Measurements from ENCODE around the gene ODC1. TPM values are rescaled to one million over a fixed set of nuclear protein-coding genes. Genes with fewer than 3 reads are reported as not detected.
A peak's percentile ranks its signal among the peaks of the same experiment; 100 is the strongest.
"Not testable (repeated sequence)": the region's sequence is repeated elsewhere in the genome, so short reads cannot be mapped to it uniquely, and the experiment has no call there.

ODC1 gene
- total RNA-seq, 4 donors from 2014 or later: 39.5 to 140 (median 57.6) TPM

DNA sequence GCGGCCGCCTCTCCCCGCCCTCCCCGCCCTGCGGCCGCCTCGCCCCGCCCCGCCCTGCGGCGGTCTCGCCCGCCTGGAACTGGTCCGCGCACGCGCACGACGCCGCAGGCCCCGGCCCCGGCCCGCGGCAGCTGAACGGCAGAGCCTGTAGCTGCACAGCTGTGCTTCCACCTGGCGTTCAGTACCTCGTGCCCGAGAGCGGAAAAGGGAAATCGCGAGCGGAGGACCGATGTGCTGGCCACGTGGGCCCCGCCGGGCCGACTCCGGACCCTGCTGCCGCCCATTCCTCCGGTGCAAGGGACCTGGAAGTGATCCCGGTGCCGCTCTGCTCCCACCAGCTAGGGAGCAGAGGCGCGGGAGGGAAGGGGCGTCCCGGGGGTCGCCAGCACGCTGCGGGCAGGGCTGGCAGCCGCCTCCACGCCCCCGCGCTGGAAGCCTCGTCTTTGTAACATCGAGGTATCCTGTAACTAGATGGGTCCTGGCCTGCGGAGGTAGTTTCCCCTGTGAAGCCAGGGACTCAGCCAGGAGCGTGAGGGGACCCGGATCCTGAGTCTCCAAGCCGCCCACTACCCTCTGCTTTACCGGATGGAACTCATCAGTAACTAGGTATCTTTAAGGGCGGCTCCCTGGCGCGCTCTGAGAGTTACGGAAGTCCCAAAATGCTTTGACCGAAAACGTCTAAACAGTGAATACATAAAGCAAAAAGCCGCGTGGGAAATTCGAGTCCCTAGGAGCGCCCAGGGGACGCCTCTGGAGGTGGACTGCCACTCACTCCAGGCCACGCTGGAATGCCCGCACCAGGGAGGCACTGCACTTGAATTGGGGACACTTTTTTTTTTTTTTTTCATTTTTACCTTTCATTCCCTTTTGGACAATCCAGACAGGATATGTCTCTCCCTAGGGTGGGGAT, 704 bp upstream of the ODC1 start:
- H3K4me1 ChIP-seq: peaks cover 0 to 12% of the 10 kb centered on the region in 2 donors

DNA sequence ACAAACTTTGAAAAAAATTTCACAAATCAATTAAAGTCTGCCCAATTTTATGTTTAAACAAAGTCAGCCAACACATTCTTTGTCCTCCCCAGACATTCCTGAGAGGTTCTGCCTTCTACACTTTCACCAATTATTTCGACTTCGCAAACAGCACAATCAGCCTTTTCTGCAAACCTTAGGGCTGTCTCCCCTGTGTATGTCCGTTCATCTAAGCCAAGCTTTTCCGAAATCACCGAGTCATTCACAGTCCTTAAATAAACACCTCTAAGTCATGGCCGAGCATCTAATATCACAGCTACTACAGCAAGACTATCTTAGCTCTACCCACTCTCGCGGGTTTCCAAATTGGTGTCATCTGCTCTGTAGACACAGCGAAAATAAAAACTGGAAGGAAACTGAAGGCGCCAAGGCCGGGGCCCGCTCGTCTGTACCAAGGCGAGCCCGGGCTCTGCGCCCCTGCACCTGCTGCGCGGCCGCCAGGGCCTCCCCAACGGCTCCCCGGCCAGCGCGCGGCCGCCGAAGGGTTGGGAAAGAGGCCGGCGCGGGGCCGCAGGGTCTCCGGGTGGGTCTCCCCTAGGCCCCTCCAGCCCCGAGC, 730 bp downstream of the ODC1 start:
- intact Hi-C loops (cut with DNase I; ENCODE audit: low total_unique reads): no loop called here
- TF ChIP-seq, protein P1, sequence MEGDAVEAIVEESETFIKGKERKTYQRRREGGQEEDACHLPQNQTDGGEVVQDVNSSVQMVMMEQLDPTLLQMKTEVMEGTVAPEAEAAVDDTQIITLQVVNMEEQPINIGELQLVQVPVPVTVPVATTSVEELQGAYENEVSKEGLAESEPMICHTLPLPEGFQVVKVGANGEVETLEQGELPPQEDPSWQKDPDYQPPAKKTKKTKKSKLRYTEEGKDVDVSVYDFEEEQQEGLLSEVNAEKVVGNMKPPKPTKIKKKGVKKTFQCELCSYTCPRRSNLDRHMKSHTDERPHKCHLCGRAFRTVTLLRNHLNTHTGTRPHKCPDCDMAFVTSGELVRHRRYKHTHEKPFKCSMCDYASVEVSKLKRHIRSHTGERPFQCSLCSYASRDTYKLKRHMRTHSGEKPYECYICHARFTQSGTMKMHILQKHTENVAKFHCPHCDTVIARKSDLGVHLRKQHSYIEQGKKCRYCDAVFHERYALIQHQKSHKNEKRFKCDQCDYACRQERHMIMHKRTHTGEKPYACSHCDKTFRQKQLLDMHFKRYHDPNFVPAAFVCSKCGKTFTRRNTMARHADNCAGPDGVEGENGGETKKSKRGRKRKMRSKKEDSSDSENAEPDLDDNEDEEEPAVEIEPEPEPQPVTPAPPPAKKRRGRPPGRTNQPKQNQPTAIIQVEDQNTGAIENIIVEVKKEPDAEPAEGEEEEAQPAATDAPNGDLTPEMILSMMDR (IDR thresholded peaks at IDR 0.05): peak in 2 of 4 experiments; percentile 9 to 25
- no peak for TF ChIP-seq POLR2A (IDR thresholded peaks at IDR 0.05)
- peaks cover 0 to 12% of the 10 kb centered on the region in 2 donors for H3K4me1 ChIP-seq

More for the DNA sequence above, 704 bp upstream of the ODC1 start:
- Histone ChIP-seq H3K27ac (peak overlapping the region; percentile 91 to 98), H3K27me3 (no peaks in the 10 kb centered on the region), H3K36me3 (no peaks in the 10 kb centered on the region), H3K9me3 (no peaks in the 10 kb centered on the region), H3K4me3 (peak overlapping the region; percentile 55 to 63)
- intact Hi-C loops (cut with DNase I; ENCODE audit: low total_unique reads): no loop called here
- TF ChIP-seq POLR2A (IDR thresholded peaks at IDR 0.05): peak in 1 of 2 donors; percentile 61
- TF ChIP-seq, protein P1 (IDR thresholded peaks at IDR 0.05): peak; percentile 14 to 34 (median 30)
- peak; percentile 87 to 93 for DNase-seq

DNA sequence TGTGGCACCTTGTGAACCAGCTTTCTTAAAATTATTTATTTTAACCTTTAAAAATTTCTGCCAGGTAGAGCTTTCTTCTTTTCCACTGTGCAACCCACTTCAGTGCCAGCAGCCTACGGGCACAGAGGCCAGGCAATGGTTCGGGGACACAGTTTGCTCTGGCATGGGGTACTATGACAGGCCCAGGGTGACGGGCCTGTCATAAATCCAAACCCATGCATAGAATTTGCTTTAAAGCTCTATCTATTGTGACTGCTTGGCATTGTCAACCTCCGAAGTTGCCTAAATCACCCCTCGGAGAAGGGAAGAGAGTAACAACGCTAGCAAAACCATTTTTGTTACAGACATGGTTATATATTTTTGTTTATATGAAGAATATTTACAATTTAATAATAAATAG, 1.5 kb downstream of the ODC1 start:
- TF ChIP-seq, protein P1 (IDR thresholded peaks at IDR 0.05): no peak
- no peak for TF ChIP-seq POLR2A (IDR thresholded peaks at IDR 0.05)
- no peak for DNase-seq
- no peaks in the 10 kb centered on the region for H3K9me3 ChIP-seq
- H3K36me3 ChIP-seq: no peaks in the 10 kb centered on the region
- H3K27ac ChIP-seq: no peak overlapping the region
- H3K4me1 ChIP-seq: peaks cover 0 to 12% of the 10 kb centered on the region in 2 donors
- intact Hi-C loops (cut with DNase I; ENCODE audit: low total_unique reads): no loop called here
- H3K27me3 ChIP-seq: no peaks in the 10 kb centered on the region
- H3K4me3 ChIP-seq: no peak overlapping the region

More for the DNA sequence above, 730 bp downstream of the ODC1 start:
- H3K4me3 ChIP-seq: peak overlapping the region; percentile 47 to 70
- DNase-seq: no peak
- no peaks in the 10 kb centered on the region for H3K9me3 ChIP-seq
- H3K27ac ChIP-seq: peak overlapping the region; percentile 95 to 98
- H3K36me3 ChIP-seq: no peaks in the 10 kb centered on the region
- no peaks in the 10 kb centered on the region for H3K27me3 ChIP-seq

DNA sequence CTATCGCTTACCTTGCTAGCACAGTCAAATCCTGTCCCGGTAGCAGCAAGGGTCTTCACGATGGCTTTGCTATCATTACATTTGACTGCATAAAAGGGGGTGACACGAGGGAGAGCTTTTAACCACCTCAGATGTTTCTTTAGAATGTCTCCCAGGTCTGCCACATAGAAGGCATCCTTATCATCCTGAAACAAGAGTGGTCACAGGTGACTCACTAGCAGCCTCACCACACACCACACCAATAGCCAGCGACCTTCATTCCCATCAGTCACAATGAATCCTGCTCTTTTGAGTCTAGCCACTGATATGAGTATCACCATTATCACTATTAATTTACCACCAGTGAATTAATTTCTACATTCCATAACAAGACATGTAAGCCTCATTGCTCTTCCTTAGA, 3.7 kb downstream of the ODC1 start:
- Histone ChIP-seq H3K4me3 (no peak overlapping the region), H3K27ac (no peak overlapping the region), H3K4me1 (peaks cover 0 to 10% of the 10 kb centered on the region in 2 donors), H3K27me3 (no peaks in the 10 kb centered on the region), H3K9me3 (no peaks in the 10 kb centered on the region), H3K36me3 (no peaks in the 10 kb centered on the region)
- DNase-seq: no peak
- no peak for TF ChIP-seq POLR2A (IDR thresholded peaks at IDR 0.05)
- TF ChIP-seq, protein P1 (IDR thresholded peaks at IDR 0.05): no peak
- intact Hi-C loops (cut with DNase I; ENCODE audit: low total_unique reads): no loop called here

DNA sequence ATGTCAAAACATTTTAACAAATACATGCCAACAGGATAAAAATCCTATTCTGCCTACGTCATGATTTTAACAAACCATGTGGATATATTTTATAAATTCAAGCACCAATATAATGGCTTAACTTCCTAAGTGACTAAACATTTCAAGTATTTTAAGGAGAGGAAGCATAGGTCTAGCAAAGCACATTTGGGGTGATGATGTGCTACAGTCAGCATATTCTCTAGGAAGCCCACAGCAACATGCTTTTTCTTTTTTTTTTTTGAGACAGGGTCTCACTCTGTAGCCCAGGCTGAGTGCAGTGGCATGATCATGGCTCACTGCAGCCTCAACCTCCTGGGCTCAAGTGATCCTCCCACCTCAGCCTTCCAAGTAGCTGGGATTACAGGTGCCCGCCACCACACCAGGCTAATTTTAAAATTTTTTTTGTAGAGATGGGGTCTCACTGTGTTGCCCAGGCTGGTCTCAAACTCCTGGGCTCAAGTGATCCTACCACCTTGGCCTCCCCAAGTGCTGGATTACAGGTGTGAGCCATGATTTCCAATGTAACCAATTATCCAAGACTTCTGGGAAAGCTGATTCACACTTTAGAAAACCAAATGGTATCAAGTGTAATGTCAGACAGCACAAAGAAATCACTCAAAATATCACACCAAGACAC, 5.5 kb downstream of the ODC1 start:
- intact Hi-C loops (cut with DNase I; ENCODE audit: low total_unique reads); H3K27ac ChIP-seq; H3K27me3 ChIP-seq; H3K9me3 ChIP-seq; H3K4me3 ChIP-seq; H3K4me1 ChIP-seq; H3K36me3 ChIP-seq; DNase-seq: not testable (repeated sequence)

Data from uterus (tissue), 4 donors.